GM20431 (cell line): ENCODE measurements around the gene RPL19.

Experiments
- in situ Hi-C: fragments of 300-500 bp; cut with MseI, MboI; formaldehyde crosslinking; loops from one replicate; pipeline ENCODE4 v1.15.0; 2020; ENCODE audit warnings: low sequenced_read_pairs; ENCODE audit not compliant: unreplicated experiment

RPL19 gene

DNA sequence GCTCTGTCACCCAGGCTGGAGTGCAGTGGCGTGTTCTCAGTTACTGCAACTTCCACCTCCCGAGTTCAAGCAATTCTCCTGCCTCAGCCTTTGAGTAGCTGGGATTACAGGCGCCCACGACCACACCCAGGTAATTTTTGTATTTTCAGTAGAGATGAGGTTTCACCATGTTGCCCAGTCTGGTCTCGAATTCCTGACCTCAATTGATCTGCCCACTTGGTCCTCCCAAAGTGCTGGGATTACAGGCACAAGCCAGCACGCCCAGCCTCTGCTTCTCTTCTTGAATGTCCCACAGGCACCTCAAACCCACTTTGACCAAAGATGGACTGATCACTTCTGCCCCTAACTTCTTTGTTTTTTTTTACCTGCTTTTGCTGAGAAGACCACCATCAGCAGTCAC lies 29.5 kb upstream of the RPL19 start:
- in situ Hi-C loops = no loop called here

DNA sequence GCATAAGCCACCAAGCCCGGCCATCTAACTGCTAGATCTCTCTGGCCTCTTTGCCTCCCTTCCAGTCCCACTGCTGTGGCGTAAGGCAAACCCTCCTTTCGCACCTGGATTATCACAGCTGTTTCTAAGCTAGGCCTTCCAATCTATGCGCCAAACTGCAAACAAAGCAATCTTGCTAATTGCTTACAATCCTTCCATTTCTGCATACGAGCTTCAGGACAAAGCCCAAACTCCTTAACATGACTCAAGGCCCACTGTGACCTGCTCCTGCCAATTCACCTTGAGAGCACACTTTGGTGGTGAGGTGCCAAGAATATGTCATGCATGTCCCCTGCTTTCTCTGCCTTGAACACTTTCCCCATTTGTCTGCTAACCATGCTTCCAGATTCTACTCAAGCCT lies 28.1 kb upstream of the RPL19 start:
- in situ Hi-C loops = no loop called here

DNA sequence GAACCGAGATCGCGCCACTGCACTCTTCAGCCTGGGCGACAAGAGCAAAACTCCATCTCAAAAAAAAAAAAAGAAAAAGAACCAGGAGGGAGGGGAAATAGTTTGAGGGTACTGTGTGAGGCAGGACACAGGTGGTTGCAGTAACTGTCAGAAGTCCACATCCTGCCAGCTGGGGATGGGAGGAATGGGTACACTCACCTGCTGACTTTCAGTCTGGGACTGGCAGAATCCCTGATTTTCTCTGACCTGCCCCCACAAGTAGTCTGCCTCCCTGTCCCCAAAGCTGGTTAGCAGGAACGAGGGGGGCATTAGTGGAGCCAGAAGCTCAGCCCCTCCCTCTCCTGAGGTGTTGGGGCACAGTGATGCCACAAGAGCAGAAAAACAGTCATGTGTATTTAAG lies 27.0 kb upstream of the RPL19 start:
- in situ Hi-C loops = no loop called here

DNA sequence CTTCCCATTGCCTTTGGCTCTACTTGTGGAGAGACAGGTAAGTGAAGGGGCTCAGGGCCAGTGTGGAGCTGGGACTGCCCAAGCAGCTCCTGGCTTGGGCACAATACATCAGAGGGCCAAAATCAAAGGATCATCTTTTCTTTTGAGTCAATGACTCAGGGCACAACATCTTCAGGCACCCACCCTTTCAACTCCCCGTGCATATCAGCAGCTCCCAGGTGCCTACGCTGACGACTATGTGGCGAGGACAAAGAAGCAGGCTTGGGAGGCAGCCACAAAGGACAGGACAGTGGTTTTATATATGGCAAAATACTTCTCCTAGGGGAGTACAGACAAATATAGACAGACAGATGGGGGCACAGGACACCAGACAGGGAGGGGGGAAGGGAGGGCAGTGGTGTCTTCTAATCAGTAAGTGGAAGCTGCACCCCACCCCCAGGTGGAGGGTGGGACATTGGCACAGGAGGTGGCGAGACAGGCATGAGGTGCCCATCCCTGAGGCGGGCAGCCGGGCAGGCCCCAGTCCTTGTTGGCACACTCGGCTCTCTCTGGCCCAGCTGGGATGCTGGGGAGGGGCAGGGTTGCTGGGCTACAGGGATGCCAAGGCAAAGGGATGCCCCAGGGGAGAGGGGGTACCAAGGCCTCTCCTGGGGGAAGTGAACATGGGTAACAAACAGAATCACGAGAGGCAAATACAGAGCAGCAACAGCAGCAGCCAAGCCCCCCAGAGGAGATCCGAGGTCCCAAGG lies 26.4 kb upstream of the RPL19 start:
- in situ Hi-C loops = no loop called here

DNA sequence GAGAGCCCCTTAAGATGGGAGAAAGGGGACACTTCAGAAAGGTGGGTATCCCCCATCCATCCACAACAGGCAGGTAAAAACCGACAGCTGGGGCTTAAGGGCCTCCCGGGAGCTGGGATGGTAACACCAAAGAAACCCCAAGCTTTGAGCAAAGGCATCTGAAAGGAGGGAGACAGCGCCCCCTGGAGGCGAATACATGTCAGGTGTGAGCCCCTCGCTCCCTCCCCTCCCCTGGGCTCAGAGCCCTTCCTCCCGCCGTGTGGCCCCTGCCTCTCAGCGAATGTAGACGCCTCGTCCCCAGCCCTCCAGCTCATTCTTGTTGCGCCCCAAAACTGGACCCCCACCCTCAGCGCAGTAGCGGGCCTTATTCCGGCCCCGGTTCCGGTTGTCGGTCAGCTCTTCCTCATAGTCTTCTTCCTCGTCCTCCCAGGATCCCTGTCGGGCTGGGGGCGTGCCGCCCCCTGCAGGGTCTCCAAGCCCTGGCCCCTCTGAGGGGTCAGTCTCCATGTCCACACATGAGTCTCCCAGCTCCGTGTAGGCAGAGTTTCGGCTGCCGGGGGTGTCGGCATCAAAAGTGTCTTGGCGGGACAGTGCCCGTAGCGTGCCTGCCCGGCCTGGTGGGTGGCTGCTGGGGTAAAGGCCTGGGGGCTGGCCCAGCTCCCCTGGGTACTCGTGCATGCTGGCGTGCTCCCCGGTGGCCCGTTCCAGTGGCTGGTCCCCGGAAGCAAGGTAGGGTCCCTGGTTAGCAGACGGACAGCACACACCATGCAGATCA lies 25.0 kb upstream of the RPL19 start:
- in situ Hi-C loops = no loop called here

DNA sequence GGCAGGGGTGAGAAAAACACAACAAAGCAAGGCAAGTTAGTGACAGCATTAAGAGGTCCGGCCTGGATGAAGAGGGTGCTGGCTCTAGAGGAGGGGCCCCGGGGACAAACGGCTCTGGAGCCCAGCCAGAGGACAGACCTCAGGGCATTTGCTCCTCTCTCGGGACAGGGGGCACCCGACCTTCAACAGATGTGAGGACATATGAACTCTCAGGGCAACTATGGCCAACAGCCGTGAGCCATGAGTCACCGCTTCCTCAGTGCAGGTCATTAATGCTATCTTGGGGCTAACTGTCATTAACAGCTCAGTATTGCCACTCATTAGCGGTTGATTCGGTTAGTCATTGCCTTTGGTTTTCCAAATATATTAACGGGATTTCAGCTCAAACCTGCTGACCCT lies 24.4 kb upstream of the RPL19 start:
- in situ Hi-C loops = no loop called here

DNA sequence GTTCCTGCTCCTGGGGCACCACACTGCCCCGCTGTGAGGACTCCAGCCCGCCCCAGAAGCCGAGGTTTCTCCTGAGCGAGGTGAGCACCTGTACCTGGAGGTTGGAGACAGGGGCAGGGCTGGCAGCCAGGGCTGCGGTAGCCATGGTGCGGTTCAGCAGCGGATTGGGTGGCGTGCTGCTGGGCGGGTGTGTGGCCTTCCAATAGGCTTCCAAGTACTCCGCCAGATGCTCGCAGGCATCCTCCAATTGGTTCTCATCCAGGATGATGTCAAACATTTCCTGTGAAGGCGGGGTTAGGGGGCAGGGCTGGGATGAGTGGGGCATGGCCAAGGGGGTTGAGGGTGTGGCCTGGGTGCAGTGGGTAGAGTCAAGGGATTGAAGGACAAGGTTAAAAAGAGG lies 22.8 kb upstream of the RPL19 start:
- in situ Hi-C loops = no loop called here

DNA sequence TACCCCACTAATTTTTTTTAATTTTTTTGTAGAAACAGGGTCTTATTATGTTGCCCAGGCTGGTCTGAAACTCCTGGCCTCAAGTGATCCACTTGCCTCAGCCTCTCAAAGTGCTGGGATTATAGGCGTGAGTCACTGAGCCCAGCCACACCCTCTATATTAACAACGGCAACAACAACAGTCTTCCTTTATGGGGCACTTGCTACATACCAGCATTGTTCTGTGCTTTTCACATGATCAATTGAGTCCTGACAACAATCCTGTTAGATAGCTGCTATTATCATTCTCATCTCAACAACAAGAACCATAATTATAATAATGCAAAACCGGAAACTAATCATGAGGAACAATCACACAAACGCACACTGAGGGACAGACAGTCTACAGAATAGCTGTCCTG lies 21.5 kb upstream of the RPL19 start:
- in situ Hi-C loops = no loop called here

DNA sequence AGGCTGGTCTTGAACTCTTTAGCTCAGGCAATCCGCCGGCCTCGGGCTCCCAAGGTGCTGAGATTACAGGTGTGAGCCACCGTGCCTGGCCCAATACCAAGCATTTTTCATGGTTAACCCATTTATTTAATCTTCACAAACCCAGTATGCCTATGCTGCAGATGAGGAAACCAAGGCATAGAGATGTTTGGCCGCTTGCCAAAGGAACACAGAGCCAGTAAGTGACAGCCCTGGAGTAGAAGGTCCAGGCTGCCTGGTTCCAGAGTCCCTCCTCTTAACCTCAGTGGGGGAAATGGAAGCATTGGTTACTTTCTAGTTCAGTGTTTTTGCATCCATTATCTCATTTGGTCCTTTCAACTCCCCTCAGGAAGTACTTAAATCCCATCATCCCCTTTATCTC lies 18.8 kb upstream of the RPL19 start:
- in situ Hi-C loops = no loop called here

DNA sequence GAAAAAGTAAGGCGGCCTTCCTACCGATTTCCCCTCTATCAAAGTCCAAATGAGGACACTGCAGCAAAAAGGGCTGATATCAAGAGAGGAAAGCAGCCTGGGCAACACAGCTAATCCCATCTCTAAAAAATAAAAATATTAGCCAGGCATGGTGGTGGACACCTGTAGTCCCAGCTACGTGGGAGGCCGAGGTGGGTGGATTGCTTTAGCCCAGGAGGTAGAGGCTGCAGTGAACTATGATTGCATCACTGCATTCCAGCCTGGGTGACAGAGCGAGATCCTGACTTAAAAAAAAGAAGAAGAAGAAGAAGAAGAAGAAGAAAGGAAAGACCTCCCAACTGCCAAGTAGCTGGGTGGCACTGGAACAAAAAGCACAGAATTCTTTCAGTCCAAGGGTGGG lies 17.0 kb upstream of the RPL19 start:
- in situ Hi-C loops = no loop called here

DNA sequence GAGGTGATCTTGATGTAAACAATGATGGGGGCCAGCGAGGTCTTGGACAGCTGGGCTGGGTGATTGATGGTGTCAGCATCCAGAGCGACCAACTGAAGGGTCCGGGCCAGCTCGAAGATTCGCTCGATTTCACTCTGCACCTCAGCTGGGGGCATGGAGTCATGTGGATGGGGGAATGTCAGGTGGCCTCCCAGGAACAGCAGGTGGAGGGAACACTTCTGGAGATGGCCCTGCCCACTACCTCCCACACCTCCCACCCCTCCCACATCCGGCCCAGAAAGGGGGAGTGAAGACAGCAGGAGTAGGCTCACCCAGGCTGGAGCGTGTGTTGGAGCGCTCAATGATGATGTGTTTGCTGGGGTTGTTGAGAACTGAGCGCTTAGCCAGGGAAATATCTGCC lies 16.4 kb upstream of the RPL19 start:
- in situ Hi-C loops = no loop called here

DNA sequence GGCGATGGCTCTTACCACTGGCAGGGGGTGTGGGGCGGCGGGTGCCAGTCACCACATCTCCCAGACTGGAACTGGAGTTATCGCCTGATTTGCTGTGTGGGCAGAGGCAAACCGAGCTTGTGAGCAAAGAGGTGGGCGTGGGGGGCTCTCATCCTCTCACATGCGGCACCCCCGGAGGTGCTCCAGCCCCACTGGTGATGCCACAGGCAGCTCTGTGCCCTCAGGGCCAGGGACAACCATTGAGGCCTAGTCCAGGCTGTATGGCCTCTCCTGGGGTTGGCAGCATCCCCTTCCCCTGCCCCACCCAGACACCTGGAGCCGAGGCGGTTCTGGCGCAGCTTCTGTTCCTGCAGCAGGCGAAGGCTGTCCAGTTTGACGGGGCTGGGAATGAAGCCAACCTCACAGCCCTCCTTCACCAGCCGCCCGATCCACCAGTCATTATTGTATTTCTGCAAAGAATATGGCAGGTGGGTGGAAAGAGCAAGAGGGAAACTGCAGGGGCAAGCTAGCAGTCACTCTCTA lies 13.5 kb upstream of the RPL19 start:
- in situ Hi-C loops = no loop called here

DNA sequence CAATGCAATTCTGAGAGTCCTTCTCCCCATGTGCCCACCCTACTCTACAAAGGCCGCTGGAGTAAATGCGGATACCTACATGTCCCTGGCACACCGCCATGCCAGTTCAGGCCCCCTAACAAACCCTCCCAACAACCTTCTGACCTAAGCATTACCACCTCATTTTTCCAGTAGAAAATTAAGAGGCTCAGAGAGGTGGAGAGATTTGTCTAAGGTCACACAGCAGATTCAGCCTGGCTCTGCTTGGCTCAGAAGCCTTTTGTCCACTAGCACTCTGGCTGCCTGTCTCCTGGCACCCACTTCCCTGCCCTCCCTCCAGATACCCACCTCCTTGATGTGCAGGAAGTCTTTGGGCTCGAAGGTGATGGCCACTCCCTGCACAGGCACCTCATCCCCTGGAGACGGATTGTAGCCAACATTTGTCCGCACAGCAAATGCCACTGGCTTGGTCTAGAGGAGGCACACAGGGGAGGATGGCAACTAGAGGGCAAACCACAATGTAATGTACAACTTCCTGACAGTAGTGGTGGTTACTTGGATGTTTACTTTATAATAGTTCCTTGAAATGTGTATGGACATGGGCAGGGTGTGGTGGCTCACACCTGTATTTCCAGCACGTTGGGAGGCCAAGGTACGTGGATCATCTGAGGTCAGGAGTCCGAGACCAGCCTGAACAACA lies 12.8 kb upstream of the RPL19 start:
- in situ Hi-C loops = no loop called here

DNA sequence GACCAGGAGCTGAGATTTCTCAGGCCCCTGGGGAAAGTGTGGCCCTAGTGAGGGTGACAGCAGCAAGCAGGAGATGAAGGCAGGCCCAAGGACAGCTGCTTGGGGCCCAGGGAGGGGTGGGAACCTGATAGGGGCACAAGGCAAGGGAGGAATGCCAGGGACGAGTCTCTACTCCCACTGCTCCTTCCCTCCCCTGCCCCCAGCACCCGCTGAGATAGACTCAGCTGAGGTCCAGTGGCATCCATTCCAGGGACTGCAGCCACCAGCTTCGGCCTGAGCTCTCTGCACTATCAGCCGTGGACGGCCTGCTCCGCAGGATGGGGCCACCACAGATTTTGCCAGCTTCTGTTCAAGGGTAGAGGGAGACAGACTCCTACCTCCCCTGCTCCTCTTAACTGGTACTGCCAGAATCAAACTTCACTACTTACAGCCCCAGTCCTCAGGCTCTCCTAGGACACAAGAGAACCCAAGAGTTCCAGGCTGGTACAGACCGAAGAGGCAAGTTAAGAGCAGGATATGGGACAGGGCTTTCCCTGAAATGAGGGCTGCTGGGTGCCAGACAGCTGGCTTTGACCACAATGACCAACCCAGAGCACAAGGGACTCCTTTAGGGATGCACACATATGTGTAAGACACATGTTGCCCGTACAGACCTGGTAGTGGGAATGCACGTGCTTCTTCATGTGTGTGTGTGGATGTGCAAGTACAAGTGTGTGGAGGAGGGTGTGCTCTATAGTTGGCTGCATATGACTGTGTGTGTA lies 8.2 kb upstream of the RPL19 start:
- in situ Hi-C loops = no loop called here

DNA sequence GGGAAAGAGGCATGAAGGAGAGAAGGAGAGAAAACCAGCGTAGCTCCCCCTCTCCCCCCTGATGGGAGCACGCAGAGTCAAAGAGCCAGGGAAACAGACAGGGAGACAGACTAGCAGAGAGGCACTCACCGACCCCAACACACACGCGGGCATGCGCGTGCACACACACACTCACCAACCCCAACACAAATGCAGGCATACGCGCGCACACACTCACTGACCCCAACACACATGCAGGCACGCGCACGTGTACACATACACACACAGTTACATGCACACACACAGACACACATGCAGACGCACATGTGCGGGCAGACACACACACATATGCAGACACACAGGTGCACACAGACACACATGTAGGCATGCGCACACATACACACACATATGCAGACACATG lies 7.2 kb upstream of the RPL19 start:
- in situ Hi-C loops = no loop called here

DNA sequence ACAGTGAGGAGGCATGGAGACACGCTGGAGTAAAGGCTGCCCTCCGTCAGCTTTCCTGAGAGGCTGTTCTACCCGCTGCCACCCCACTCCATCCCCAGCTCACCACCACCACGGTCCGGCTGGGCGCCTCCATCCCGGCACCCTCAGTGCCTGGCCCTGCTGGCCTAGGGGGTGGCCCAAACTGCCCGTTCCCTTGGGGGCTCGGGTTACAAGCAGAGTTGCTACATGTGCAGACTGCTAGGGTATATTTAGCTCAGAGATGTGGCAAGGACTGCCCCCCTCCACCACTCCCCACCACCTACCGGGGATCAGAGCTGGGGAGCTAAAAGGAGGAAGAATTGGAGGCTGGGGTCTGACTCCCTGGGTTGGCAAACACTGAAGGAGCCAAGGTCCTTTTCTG lies 6.7 kb upstream of the RPL19 start:
- in situ Hi-C loops = no loop called here

DNA sequence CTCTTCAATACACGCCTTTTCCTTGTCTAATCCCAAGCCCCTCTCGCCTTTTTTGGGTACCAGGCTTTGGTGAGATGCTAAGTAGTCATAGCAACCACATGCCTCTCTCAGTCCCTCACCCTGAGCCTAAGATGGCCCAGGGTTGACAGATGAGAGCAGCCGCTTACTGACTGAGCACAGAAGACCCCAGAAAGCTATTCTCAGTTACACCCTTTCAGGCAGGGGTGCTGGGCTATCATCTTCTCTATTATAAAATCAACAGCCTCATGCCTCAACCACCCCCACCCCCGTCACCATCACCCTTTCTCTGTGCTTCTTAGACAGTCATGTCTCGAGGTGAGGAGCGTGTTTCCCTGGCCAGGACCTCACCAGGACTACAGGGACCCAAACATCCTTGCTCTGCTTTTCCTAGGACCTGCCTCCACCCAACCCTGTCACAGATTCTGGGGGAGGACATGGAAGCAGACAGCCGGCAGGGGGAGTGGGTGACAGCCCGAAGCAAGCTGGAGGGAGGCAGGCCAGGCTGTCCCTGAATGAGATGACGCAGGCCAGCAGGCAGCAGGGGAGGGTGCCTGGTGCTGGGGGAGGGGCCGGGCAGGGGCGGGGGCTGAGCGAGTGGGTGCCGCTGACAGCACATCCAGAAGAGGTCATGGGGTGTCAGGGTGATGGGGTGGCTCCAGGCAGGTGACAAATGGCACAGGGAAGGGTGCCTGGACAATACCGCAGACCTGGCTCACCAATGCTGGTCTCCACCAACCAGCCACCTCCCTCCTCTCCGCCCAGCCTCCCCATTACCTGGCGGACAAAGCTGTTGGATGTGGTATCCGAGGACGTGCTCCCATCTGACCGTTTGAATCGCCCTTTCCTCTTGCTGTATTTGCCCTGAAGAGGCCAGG lies 5.7 kb upstream of the RPL19 start:
- in situ Hi-C loops = no loop called here

DNA sequence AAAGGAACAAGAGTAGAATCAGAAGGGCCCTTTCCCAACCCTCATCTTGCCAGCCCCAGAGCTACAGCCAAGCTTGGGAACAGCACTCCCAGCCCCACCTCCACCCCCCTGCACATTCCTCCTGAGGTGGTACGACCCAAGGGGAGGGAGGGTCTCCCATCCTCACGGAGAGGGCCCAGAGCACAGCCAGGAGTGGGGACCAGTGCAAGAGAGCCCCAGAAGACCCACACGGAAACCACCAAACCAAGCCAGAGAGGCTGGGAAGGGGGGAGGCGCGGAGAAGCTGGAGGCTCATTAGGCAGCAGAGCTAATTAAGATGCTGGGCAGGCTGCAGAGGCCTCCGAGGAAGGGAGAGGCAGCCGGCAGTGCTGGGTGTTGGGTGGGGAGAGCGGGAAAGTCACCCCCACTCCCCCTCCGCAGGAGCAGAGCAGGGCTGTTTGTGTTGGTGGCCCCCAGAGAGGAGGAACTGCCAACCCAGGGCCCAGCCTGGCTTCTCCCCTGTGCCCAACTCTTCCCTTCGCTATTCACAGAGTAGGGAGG lies 5.0 kb upstream of the RPL19 start:
- in situ Hi-C loops = no loop called here

DNA sequence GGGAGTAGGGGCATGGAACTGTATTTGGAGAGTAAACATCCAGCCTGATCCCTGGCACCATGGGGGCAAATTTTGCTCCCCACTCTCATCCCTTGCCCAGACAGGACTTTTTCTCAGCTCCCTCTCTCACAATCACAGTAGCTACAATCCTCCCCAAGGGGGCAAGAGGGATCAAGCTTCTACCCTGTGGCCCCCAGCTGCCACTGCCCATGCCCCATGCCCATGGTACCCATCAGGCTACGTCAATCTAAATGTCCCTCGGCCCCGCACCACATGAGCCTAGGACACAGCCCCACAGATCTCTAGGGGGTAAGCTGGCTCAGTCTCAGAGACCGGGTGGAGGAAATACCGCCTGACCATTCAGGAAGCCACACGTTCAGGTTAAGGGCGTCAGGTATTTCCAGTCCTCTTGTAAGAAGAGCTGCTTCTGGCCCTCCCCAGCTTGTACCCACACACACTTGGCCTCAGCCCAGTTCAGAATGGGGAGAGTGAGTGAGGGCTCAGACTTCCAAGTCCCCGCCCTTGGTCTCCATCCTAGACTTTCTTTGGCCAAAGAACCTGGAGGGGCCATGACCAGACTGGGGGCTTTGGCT lies 4.4 kb upstream of the RPL19 start:
- in situ Hi-C loops = no loop called here
